HepG2 (cell line): Measurements from ENCODE around the gene PRXL2B. TPM values are rescaled to one million over a fixed set of nuclear protein-coding genes. Genes with fewer than 3 reads are reported as not detected.

Experiments used
- ATF7-NPFF ChIP-seq: sonication (generic); formaldehyde crosslinking; IDR thresholded peaks from 2 replicates; pipeline ENCODE4 v1.8.1; 2023; ENCODE audit warnings: mild to moderate bottlenecking, low read depth, missing genetic modification reagents, moderate library complexity
- FOXO4 ChIP-seq: sonication (generic); formaldehyde crosslinking; conservative IDR thresholded peaks from 2 replicates; pipeline ENCODE4 v1.8.1; 2023; ENCODE audit warnings: missing genetic modification reagents
- HNRNPLL ChIP-seq: fragments of 200-400 bp; formaldehyde crosslinking; IDR thresholded peaks from 2 replicates; pipeline ENCODE4 v1.6.1; 2017; ENCODE audit warnings: mild to moderate bottlenecking, low read depth, low read length; ENCODE audit not compliant: poor library complexity, severe bottlenecking
- MXD3 ChIP-seq: IDR thresholded peaks from 2 replicates; pipeline ENCODE4 v1.6.1; 2016; ENCODE audit warnings: mild to moderate bottlenecking, missing biosample characterization, missing genetic modification reagents
- NFIB ChIP-seq: sonication (generic); formaldehyde crosslinking; IDR thresholded peaks from 2 replicates; pipeline ENCODE4 v1.9.0; 2021; ENCODE audit warnings: missing genetic modification reagents, mild to moderate bottlenecking, borderline replicate concordance
- NFYB ChIP-seq: sonication (generic); formaldehyde crosslinking; IDR thresholded peaks from 2 replicates; pipeline ENCODE4 v1.4.0; 2020; ENCODE audit warnings: missing genetic modification reagents
- U2AF2 ChIP-seq: fragments of 200-400 bp; formaldehyde crosslinking; IDR thresholded peaks from 2 replicates; pipeline ENCODE4 v1.6.1; 2017; ENCODE audit warnings: low read depth, mild to moderate bottlenecking, low read length
- ZBTB33 ChIP-seq: sonication (generic); formaldehyde crosslinking; IDR thresholded peaks from 2 replicates; pipeline ENCODE4 v1.4.0; 2020; ENCODE audit warnings: missing genetic modification reagents
- ZFP62 ChIP-seq: sonication (generic); formaldehyde crosslinking; IDR thresholded peaks from 2 replicates; pipeline ENCODE4 v1.4.0; 2020; ENCODE audit warnings: missing genetic modification reagents
- ZNF510 ChIP-seq: sonication (generic); formaldehyde crosslinking; IDR thresholded peaks from 2 replicates; pipeline ENCODE4 v1.4.0; 2020; ENCODE audit warnings: low read depth, mild to moderate bottlenecking, missing genetic modification reagents
- ZNF557 ChIP-seq: sonication (generic); formaldehyde crosslinking; IDR thresholded peaks from 2 replicates; pipeline ENCODE4 v1.4.0; 2020; ENCODE audit warnings: missing genetic modification reagents
- ZNF564 ChIP-seq: sonication (generic); formaldehyde crosslinking; IDR thresholded peaks from 2 replicates; pipeline ENCODE4 v1.8.1; 2023; ENCODE audit warnings: mild to moderate bottlenecking, missing genetic modification reagents
- ZNF589 ChIP-seq: sonication (generic); formaldehyde crosslinking; conservative IDR thresholded peaks from 2 replicates; pipeline ENCODE4 v1.8.0; 2022; ENCODE audit warnings: mild to moderate bottlenecking, moderate library complexity, missing genetic modification reagents
- polyA plus RNA-seq, 8 experiments: library from polyadenylated mRNA; depleted of rRNA in 3 of 8; stranded (reverse) in 7 of 8; unstranded in 1 of 8; fragments of >200 nt; fragmentation: Illumina TruSeq in 4 of 8; extraction: Trizol in 4 of 8; gene quantifications; 2 replicates each; pipeline versions ENCODE4 v1.2.1 to v1.2.3, GENCODE V29; 2011 to 2016; ENCODE audit warnings: low read depth in 4 of 8, missing spikeins in 1 of 8, mixed read lengths in 1 of 8; ENCODE audit not compliant: insufficient read depth in 1 of 8
- total RNA-seq, 5 experiments: library from RNA; depleted of rRNA; stranded (reverse); fragments of >200 nt; fragmentation: Illumina TruSeq; extraction: Trizol; gene quantifications; 2 replicates each; pipeline ENCODE4 v1.2.3, GENCODE V29; 2016; ENCODE audit warnings: low read depth in 1 of 5
- TF ChIP-seq, protein P1 (sequence below): IDR thresholded peaks from 2 replicates; pipeline ENCODE4 v1.6.1; 2016; ENCODE audit warnings: mild to moderate bottlenecking
- TF ChIP-seq, protein P2 (sequence below): sonication (generic); formaldehyde crosslinking; IDR thresholded peaks from 2 replicates; pipeline ENCODE4 v1.4.0; 2020; ENCODE audit warnings: low read depth, mild to moderate bottlenecking, missing genetic modification reagents
- TF ChIP-seq, protein P3 (sequence below): sonication (generic); formaldehyde crosslinking; IDR thresholded peaks from 2 replicates; pipeline ENCODE4 v1.5.1; 2020; ENCODE audit warnings: mild to moderate bottlenecking, missing genetic modification reagents, moderate library complexity
- TF ChIP-seq, protein P4 (sequence below): sonication (generic); formaldehyde crosslinking; IDR thresholded peaks from 2 replicates; pipeline ENCODE4 v1.4.0; 2020; ENCODE audit warnings: missing genetic modification reagents, borderline replicate concordance
- TF ChIP-seq, protein P5 (sequence below): IDR thresholded peaks from 2 replicates; pipeline ENCODE4 v1.6.1; 2016; ENCODE audit warnings: low read depth, borderline replicate concordance

PRXL2B gene
- total and polyA plus RNA-seq, 2 of the 13 experiments (the other 11 are each of a cell fraction or from before 2014, with no cell fraction given): 16.8 to 22.1 TPM

GRCh38 chr1:2545754-2546514 is 40.6 kb upstream of the PRXL2B start (continued):
- TF ChIP-seq FOXO4 (CRISPR knock-in tag) (no peak), NFIB (CRISPR knock-in tag) (no peak), NFYB (peak; percentile 63), HNRNPLL (peak; percentile 97), MXD3 (peak; percentile 68; the same call in 1 of the 2 replicates), ZFP62 (CRISPR knock-in tag) (no peak), ZNF510 (CRISPR knock-in tag) (no peak), ZBTB33 (no peak), U2AF2 (no peak), ATF7-NPFF (CRISPR knock-in tag) (no peak; the same call in 1 of the 2 replicates), ZNF564 (CRISPR knock-in tag) (peak; percentile 77; the same call in 1 of the 2 replicates), ZNF557 (CRISPR knock-in tag) (no peak), ZNF589 (no peak)
- TF ChIP-seq, protein P1, sequence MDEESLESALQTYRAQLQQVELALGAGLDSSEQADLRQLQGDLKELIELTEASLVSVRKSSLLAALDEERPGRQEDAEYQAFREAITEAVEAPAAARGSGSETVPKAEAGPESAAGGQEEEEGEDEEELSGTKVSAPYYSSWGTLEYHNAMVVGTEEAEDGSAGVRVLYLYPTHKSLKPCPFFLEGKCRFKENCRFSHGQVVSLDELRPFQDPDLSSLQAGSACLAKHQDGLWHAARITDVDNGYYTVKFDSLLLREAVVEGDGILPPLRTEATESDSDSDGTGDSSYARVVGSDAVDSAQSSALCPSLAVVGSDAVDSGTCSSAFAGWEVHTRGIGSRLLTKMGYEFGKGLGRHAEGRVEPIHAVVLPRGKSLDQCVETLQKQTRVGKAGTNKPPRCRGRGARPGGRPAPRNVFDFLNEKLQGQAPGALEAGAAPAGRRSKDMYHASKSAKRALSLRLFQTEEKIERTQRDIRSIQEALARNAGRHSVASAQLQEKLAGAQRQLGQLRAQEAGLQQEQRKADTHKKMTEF (CRISPR knock-in tag): no peak; the same call in 1 of the 2 replicates
- TF ChIP-seq, protein P2, sequence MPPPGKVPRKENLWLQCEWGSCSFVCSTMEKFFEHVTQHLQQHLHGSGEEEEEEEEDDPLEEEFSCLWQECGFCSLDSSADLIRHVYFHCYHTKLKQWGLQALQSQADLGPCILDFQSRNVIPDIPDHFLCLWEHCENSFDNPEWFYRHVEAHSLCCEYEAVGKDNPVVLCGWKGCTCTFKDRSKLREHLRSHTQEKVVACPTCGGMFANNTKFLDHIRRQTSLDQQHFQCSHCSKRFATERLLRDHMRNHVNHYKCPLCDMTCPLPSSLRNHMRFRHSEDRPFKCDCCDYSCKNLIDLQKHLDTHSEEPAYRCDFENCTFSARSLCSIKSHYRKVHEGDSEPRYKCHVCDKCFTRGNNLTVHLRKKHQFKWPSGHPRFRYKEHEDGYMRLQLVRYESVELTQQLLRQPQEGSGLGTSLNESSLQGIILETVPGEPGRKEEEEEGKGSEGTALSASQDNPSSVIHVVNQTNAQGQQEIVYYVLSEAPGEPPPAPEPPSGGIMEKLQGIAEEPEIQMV (CRISPR knock-in tag): no peak
- TF ChIP-seq, protein P3, sequence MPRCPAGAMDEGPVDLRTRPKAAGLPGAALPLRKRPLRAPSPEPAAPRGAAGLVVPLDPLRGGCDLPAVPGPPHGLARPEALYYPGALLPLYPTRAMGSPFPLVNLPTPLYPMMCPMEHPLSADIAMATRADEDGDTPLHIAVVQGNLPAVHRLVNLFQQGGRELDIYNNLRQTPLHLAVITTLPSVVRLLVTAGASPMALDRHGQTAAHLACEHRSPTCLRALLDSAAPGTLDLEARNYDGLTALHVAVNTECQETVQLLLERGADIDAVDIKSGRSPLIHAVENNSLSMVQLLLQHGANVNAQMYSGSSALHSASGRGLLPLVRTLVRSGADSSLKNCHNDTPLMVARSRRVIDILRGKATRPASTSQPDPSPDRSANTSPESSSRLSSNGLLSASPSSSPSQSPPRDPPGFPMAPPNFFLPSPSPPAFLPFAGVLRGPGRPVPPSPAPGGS: no peak
- TF ChIP-seq, protein P4, sequence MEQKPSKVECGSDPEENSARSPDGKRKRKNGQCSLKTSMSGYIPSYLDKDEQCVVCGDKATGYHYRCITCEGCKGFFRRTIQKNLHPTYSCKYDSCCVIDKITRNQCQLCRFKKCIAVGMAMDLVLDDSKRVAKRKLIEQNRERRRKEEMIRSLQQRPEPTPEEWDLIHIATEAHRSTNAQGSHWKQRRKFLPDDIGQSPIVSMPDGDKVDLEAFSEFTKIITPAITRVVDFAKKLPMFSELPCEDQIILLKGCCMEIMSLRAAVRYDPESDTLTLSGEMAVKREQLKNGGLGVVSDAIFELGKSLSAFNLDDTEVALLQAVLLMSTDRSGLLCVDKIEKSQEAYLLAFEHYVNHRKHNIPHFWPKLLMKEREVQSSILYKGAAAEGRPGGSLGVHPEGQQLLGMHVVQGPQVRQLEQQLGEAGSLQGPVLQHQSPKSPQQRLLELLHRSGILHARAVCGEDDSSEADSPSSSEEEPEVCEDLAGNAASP (CRISPR knock-in tag): no peak
- TF ChIP-seq, protein P5, sequence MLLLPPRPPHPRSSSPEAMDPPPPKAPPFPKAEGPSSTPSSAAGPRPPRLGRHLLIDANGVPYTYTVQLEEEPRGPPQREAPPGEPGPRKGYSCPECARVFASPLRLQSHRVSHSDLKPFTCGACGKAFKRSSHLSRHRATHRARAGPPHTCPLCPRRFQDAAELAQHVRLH (CRISPR knock-in tag): peak; percentile 66; the same call in 1 of the 2 replicates
